CD4-positive, CD25-positive, alpha-beta regulatory T cell (primary cell): ENCODE results near the gene XRCC4. TPM values are rescaled to one million over a fixed set of nuclear protein-coding genes. Genes with fewer than 3 reads are reported as not detected.

Source experiments
- ATAC-seq, 2 donors: fragments of 150-1000 bp; cut with Tn5 transposase; one replicate each; pipeline ENCODE4 v1.10.0; 2021; ENCODE audit warnings: low read depth in 2 of 2, moderate number of reproducible peaks in 2 of 2, moderate library complexity in 1 of 2
- DNase-seq, 3 donors: peaks; one replicate each; pipeline versions ENCODE4 v3.0.0 to v3.0.0-alpha.2; 2012 to 2022; ENCODE audit warnings: mixed read lengths in 1 of 3
- H3K27ac ChIP-seq: one replicate; pipeline ENCODE4 v1.7.0; 2013; ENCODE audit warnings: mild to moderate bottlenecking, low read length; ENCODE audit not compliant: insufficient read depth, poor library complexity, severe bottlenecking
- H3K27me3 ChIP-seq: one replicate; pipeline ENCODE4 v1.7.0; 2013; ENCODE audit warnings: low read length; ENCODE audit not compliant: control insufficient read depth, insufficient read depth
- H3K36me3 ChIP-seq: one replicate; pipeline ENCODE4 v1.7.0; 2013; ENCODE audit warnings: mild to moderate bottlenecking, low read length, moderate library complexity; ENCODE audit not compliant: control insufficient read depth, insufficient read depth
- H3K4me1 ChIP-seq: 2 replicates; pipeline ENCODE4 v1.7.0; 2013; ENCODE audit warnings: mild to moderate bottlenecking, low read length; ENCODE audit not compliant: insufficient read depth, control insufficient read depth, poor library complexity, severe bottlenecking
- H3K4me3 ChIP-seq: one replicate; pipeline ENCODE4 v1.7.0; 2013; ENCODE audit warnings: low read depth, mild to moderate bottlenecking, low read length, moderate library complexity
- H3K9me3 ChIP-seq, 2 experiments: 1 replicate in 1 of 2; 2 replicates in 1 of 2; pipeline ENCODE4 v1.7.0; 2013; ENCODE audit warnings: low read length in 2 of 2, mild to moderate bottlenecking in 1 of 2, moderate library complexity in 1 of 2; ENCODE audit not compliant: control insufficient read depth in 2 of 2
- H3K27ac Mint-ChIP-seq, 3 donors: one replicate each; pipeline ENCODE4 v1.8.0; 2020 to 2022; ENCODE audit warnings: mild to moderate bottlenecking in 3 of 3, mixed read lengths in 3 of 3, moderate library complexity in 2 of 3
- H3K27me3 Mint-ChIP-seq: one replicate; pipeline ENCODE4 v1.8.0; 2022; ENCODE audit warnings: mild to moderate bottlenecking, mixed read lengths
- H3K36me3 Mint-ChIP-seq: one replicate; pipeline ENCODE4 v1.8.0; 2020; ENCODE audit warnings: mixed read lengths
- H3K4me1 Mint-ChIP-seq, 4 donors: one replicate each; pipeline ENCODE4 v1.8.0; 2020 to 2022; ENCODE audit warnings: mixed read lengths in 4 of 4, mild to moderate bottlenecking in 1 of 4
- H3K4me3 Mint-ChIP-seq, 4 donors: one replicate each; pipeline ENCODE4 v1.8.0; 2020 to 2022; ENCODE audit warnings: mild to moderate bottlenecking in 4 of 4, mixed read lengths in 4 of 4, moderate library complexity in 3 of 4
- H3K9me3 Mint-ChIP-seq, 7 donors: one replicate each; pipeline ENCODE4 v1.8.0; 2020 to 2022; ENCODE audit warnings: mixed read lengths in 7 of 7, mild to moderate bottlenecking in 3 of 7, moderate library complexity in 2 of 7
- polyA plus RNA-seq, 4 donors: library from polyadenylated mRNA; unstranded; fragments of 300-500 nt; fragmentation: Illumina TruSeq; gene quantifications; one replicate each; pipeline ENCODE4 v1.2.3, GENCODE V29; 2021
- total RNA-seq: library from RNA; stranded (reverse); gene quantifications from one replicate; pipeline ENCODE4 v1.2.3, GENCODE V29; 2022

XRCC4 gene
- total and polyA plus RNA-seq, 5 donors from 2014 or later, result 3.8 to 10.1 (median 6.2) TPM

- Histone ChIP-seq H3K9me3 (no peaks in the 10 kb centered on the region), H3K4me3 (no peak overlapping the region), H3K4me1 (no peaks in the 10 kb centered on the region), H3K27ac (no peak overlapping the region), H3K36me3 (no peaks in the 10 kb centered on the region), H3K27me3 (peaks cover 3% of the 10 kb centered on the region)
- no peak for DNase-seq
- no peaks in the 10 kb centered on the region for H3K27me3 Mint-ChIP-seq
- H3K4me1 Mint-ChIP-seq, result no peaks in the 10 kb centered on the region
- H3K9me3 Mint-ChIP-seq, result peaks cover 0 to 5% (median 0%) of the 10 kb centered on the region in 7 donors
- no peak for ATAC-seq
- H3K4me3 Mint-ChIP-seq, result no peak overlapping the region
- H3K36me3 Mint-ChIP-seq, result no peaks in the 10 kb centered on the region
- no peak overlapping the region for H3K27ac Mint-ChIP-seq
Measured at GRCh38 chr5:83393504-83393866, 316.1 kb downstream of the XRCC4 start.

- ATAC-seq, result no peak
- no peaks in the 10 kb centered on the region for H3K9me3 ChIP-seq
- no peak for DNase-seq
- H3K36me3 Mint-ChIP-seq, result no peaks in the 10 kb centered on the region
- H3K27me3 ChIP-seq, result peaks cover 3% of the 10 kb centered on the region
- H3K4me3 ChIP-seq, result no peak overlapping the region
- no peak overlapping the region for H3K4me3 Mint-ChIP-seq
- H3K4me1 Mint-ChIP-seq, result no peaks in the 10 kb centered on the region
- no peak overlapping the region for H3K27ac ChIP-seq
- H3K9me3 Mint-ChIP-seq, result peaks cover 0 to 5% (median 0%) of the 10 kb centered on the region in 7 donors
- H3K4me1 ChIP-seq, result no peaks in the 10 kb centered on the region
- H3K36me3 ChIP-seq, result no peaks in the 10 kb centered on the region
- no peak overlapping the region for H3K27ac Mint-ChIP-seq
- no peaks in the 10 kb centered on the region for H3K27me3 Mint-ChIP-seq
Measured at GRCh38 chr5:83394190-83394589, 316.8 kb downstream of the XRCC4 start.

GRCh38 chr5:83396662-83397061, 319.3 kb downstream of the XRCC4 start:
- H3K27ac Mint-ChIP-seq, result no peak overlapping the region
- no peaks in the 10 kb centered on the region for H3K36me3 Mint-ChIP-seq
- Histone ChIP-seq H3K36me3 (no peaks in the 10 kb centered on the region), H3K4me3 (no peak overlapping the region), H3K27ac (no peak overlapping the region), H3K9me3 (no peaks in the 10 kb centered on the region), H3K27me3 (peaks cover 3% of the 10 kb centered on the region), H3K4me1 (no peaks in the 10 kb centered on the region)
- H3K9me3 Mint-ChIP-seq, result peaks cover 0 to 5% (median 0%) of the 10 kb centered on the region in 7 donors
- H3K27me3 Mint-ChIP-seq, result no peaks in the 10 kb centered on the region
- DNase-seq, result no peak
- no peak for ATAC-seq
- no peak overlapping the region for H3K4me3 Mint-ChIP-seq
- H3K4me1 Mint-ChIP-seq, result peaks cover 0 to 7% (median 3%) of the 10 kb centered on the region in 4 donors

DNA sequence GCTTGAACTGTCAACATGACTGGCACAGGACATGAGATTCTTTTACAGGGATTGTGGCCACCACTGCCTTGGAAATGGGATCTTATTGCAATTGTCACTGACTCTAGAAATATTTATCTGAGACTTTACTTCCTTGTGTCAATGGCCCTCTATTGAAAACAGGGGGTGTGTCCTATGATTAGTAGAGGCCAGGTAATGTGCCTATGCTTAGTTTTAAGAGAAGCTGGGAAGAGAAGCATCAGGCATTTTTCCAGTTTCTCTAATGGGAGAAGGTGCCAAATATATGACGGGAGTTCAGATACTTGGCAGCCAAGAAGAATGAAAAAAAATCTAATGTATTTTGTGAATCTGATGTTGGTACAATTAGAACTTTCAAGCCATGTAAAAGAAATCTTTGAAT, 320.3 kb downstream of the XRCC4 start:
- H3K4me1 ChIP-seq, result no peaks in the 10 kb centered on the region
- Mint-ChIP-seq H3K27me3 (no peaks in the 10 kb centered on the region), H3K27ac (no peak overlapping the region), H3K36me3 (no peaks in the 10 kb centered on the region), H3K4me3 (no peak overlapping the region), H3K4me1 (peaks cover 0 to 7% (median 3%) of the 10 kb centered on the region in 4 donors), H3K9me3 (peaks cover 0 to 5% (median 0%) of the 10 kb centered on the region in 7 donors)
- peaks cover 3% of the 10 kb centered on the region for H3K27me3 ChIP-seq
- H3K4me3 ChIP-seq, result no peak overlapping the region
- H3K27ac ChIP-seq, result no peak overlapping the region
- H3K9me3 ChIP-seq, result no peaks in the 10 kb centered on the region
- DNase-seq (no peak), ATAC-seq (no peak)
- H3K36me3 ChIP-seq, result no peaks in the 10 kb centered on the region

- Mint-ChIP-seq H3K9me3 (peaks cover 0 to 2% (median 0%) of the 10 kb centered on the region in 7 donors), H3K27ac (no peak overlapping the region), H3K36me3 (no peaks in the 10 kb centered on the region), H3K27me3 (peaks cover under 1% of the 10 kb centered on the region), H3K4me3 (no peak overlapping the region), H3K4me1 (peaks cover 0 to 7% (median 3%) of the 10 kb centered on the region in 4 donors)
- no peak for ATAC-seq
- no peaks in the 10 kb centered on the region for H3K36me3 ChIP-seq
- no peaks in the 10 kb centered on the region for H3K9me3 ChIP-seq
- peaks cover 3% of the 10 kb centered on the region for H3K27me3 ChIP-seq
- H3K4me1 ChIP-seq, result no peaks in the 10 kb centered on the region
- DNase-seq, result no peak
- no peak overlapping the region for H3K4me3 ChIP-seq
- no peak overlapping the region for H3K27ac ChIP-seq
Measured at GRCh38 chr5:83400241-83400640, 322.9 kb downstream of the XRCC4 start.

DNA sequence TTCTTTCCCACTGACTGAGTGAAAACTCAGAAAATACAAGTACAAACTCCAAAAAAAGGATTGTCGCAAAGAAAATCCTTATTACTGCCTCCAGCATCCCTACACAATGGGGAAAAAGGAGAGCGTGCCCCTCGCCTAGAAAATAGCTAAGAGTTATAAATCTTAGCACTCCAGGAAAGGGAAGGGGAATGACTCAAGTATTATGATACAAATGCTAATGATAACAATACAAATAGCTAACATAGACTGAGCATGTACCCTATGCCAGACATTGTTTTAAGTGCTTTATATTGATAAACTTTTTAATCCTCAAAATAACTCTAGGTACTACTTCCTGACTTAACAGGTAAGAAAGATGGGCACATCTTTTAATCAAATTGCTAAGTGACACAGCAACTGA, 323.4 kb downstream of the XRCC4 start:
- H3K27ac Mint-ChIP-seq, result no peak overlapping the region
- DNase-seq, result no peak
- no peaks in the 10 kb centered on the region for H3K4me1 ChIP-seq
- H3K4me1 Mint-ChIP-seq, result peaks cover 0 to 7% (median 3%) of the 10 kb centered on the region in 4 donors
- H3K9me3 ChIP-seq, result no peaks in the 10 kb centered on the region
- no peaks in the 10 kb centered on the region for H3K36me3 ChIP-seq
- H3K36me3 Mint-ChIP-seq, result no peaks in the 10 kb centered on the region
- H3K4me3 Mint-ChIP-seq, result no peak overlapping the region
- peaks cover 3% of the 10 kb centered on the region for H3K27me3 ChIP-seq
- no peak overlapping the region for H3K4me3 ChIP-seq
- H3K9me3 Mint-ChIP-seq, result peaks cover 0 to 2% (median 0%) of the 10 kb centered on the region in 7 donors
- peaks cover 5% of the 10 kb centered on the region for H3K27me3 Mint-ChIP-seq
- no peak overlapping the region for H3K27ac ChIP-seq
- no peak for ATAC-seq

- H3K9me3 ChIP-seq, result no peaks in the 10 kb centered on the region
- H3K27me3 ChIP-seq, result peaks cover 3% of the 10 kb centered on the region
- peaks cover 0 to 2% (median 0%) of the 10 kb centered on the region in 7 donors for H3K9me3 Mint-ChIP-seq
- peaks cover 6% of the 10 kb centered on the region for H3K27me3 Mint-ChIP-seq
- no peak overlapping the region for H3K27ac ChIP-seq
- no peak for ATAC-seq
- H3K4me3 ChIP-seq, result no peak overlapping the region
- H3K4me1 ChIP-seq, result no peaks in the 10 kb centered on the region
- no peak overlapping the region for H3K4me3 Mint-ChIP-seq
- DNase-seq, result no peak
- H3K36me3 ChIP-seq, result no peaks in the 10 kb centered on the region
- peaks cover 0 to 7% (median 3%) of the 10 kb centered on the region in 4 donors for H3K4me1 Mint-ChIP-seq
- H3K27ac Mint-ChIP-seq, result no peak overlapping the region
- no peaks in the 10 kb centered on the region for H3K36me3 Mint-ChIP-seq
Measured at GRCh38 chr5:83401122-83401731, 323.9 kb downstream of the XRCC4 start.

DNA sequence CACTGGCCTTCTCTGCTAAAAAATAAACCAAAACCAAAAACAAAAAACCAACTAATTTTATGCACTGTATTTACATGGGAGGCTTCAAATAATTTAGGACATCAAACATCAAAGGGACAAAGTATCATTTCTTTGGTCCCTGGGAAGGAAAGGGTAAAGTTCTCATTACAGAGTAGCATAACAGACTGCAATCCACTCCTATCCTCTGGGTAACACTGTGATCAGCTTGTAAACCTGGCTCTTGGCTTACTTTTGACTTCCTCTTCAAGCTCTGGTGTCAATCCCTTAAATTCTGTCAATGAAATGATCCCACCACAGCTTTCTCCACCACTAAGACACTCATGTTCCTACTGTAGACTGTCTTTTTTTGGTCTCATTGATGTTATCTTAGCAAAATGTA, 324.4 kb downstream of the XRCC4 start:
- Histone ChIP-seq H3K4me3 (no peak overlapping the region), H3K27me3 (peaks cover under 1% of the 10 kb centered on the region), H3K27ac (no peak overlapping the region), H3K36me3 (no peaks in the 10 kb centered on the region), H3K9me3 (no peaks in the 10 kb centered on the region), H3K4me1 (no peaks in the 10 kb centered on the region)
- Mint-ChIP-seq H3K36me3 (no peaks in the 10 kb centered on the region), H3K4me1 (peaks cover 0 to 7% (median 3%) of the 10 kb centered on the region in 4 donors), H3K27me3 (peaks cover 6% of the 10 kb centered on the region), H3K9me3 (peaks cover 0 to 2% (median 0%) of the 10 kb centered on the region in 7 donors), H3K27ac (no peak overlapping the region), H3K4me3 (no peak overlapping the region)
- DNase-seq (no peak), ATAC-seq (no peak)
